GM19468 (cell line): ENCODE results near the gene TLR2.

Source experiments
- ATAC-seq: cut with Tn5 transposase; IDR thresholded peaks from one replicate; pipeline ENCODE4 v1.9.1; 2021; ENCODE audit warnings: mild to moderate bottlenecking, moderate library complexity, moderate number of reproducible peaks; ENCODE audit not compliant: unreplicated experiment; ENCODE audit errors: extremely low read depth

TLR2 gene

GRCh38 chr4:153728660-153729059 is 44.6 kb downstream of the TLR2 start:
- peak; percentile 83 for ATAC-seq

- ATAC-seq: no peak
These were observed 45.8 kb downstream of the TLR2 start for GRCh38 chr4:153729895-153730294.

GRCh38 chr4:153731239-153731638 is 47.2 kb downstream of the TLR2 start:
- no peak for ATAC-seq

GRCh38 chr4:153733751-153734448 is 49.8 kb downstream of the TLR2 start:
- ATAC-seq: no peak

GRCh38 chr4:153735906-153736461 is 51.9 kb downstream of the TLR2 start:
- ATAC-seq: no peak

- no peak for ATAC-seq
These were observed 57.5 kb downstream of the TLR2 start for GRCh38 chr4:153741541-153741940.

- ATAC-seq: no peak
These were observed 61.6 kb downstream of the TLR2 start for GRCh38 chr4:153745651-153746050.

GRCh38 chr4:153747406-153747955 is 63.4 kb downstream of the TLR2 start:
- no peak for ATAC-seq

GRCh38 chr4:153748378-153748777 is 64.3 kb downstream of the TLR2 start:
- no peak for ATAC-seq

- ATAC-seq: no peak
These were observed 66.2 kb downstream of the TLR2 start for GRCh38 chr4:153750197-153750817.

GRCh38 chr4:153755186-153755585 is 71.1 kb downstream of the TLR2 start:
- no peak for ATAC-seq
